ENCODE data around the gene CLK3. TPM values are rescaled to one million over a fixed set of nuclear protein-coding genes. Genes with fewer than 3 reads are reported as not detected.

Gene CLK3
- polyA plus RNA-seq, 4 donors, result 47.8 to 84.5 (median 67.0) TPM

- 68 to 71% (median 69%) methylated on average over 8 of the region's 8 CpGs for WGBS, 3 donors
These were observed 16.4 kb downstream of the CLK3 start for GRCh38 chr15:74631935-74632560.

GRCh38 chr15:74632601-74633000, 17.0 kb downstream of the CLK3 start:
- WGBS, 3 donors, result 93 to 94% (median 93%) methylated on average over 9 of the region's 9 CpGs
- no peak for FAIRE-seq
- Histone ChIP-seq H3K27me3 (ENCODE audit: control insufficient read depth in 3 of 3, insufficient read depth in 3 of 3, low read length in 3 of 3) (no peaks in the 10 kb centered on the region), H3K36me3 (ENCODE audit: control insufficient read depth in 3 of 3, insufficient read depth in 2 of 3, low read depth in 1 of 3, low read length in 3 of 3) (peaks cover 27 to 87% (median 28%) of the 10 kb centered on the region in 3 donors), H3K4me1 (ENCODE audit: control insufficient read depth in 3 of 3, insufficient read depth in 2 of 3, low read depth in 1 of 3, low read length in 2 of 3) (peaks cover 0 to 5% (median 5%) of the 10 kb centered on the region in 3 donors), H3K4me3 (ENCODE audit: low read depth in 1 of 3, low read length in 3 of 3) (no peak overlapping the region), H3K27ac (ENCODE audit: low read depth in 1 of 3, low read length in 2 of 3) (no peak overlapping the region), H3K9me3 (ENCODE audit: control insufficient read depth in 2 of 2, insufficient read depth in 1 of 2, low read depth in 1 of 2, low read length in 1 of 2) (no peaks in the 10 kb centered on the region)
- DNase-seq, result no peak

More at GRCh38 chr15:74631935-74632560, 16.4 kb downstream of the CLK3 start:
- Histone ChIP-seq H3K9me3 (ENCODE audit: control insufficient read depth in 2 of 2, insufficient read depth in 1 of 2, low read depth in 1 of 2, low read length in 1 of 2) (no peaks in the 10 kb centered on the region), H3K4me1 (ENCODE audit: control insufficient read depth in 3 of 3, insufficient read depth in 2 of 3, low read depth in 1 of 3, low read length in 2 of 3) (peaks cover 0 to 5% (median 0%) of the 10 kb centered on the region in 3 donors), H3K27ac (ENCODE audit: low read depth in 1 of 3, low read length in 2 of 3) (no peak overlapping the region), H3K27me3 (ENCODE audit: control insufficient read depth in 3 of 3, insufficient read depth in 3 of 3, low read length in 3 of 3) (no peaks in the 10 kb centered on the region), H3K36me3 (ENCODE audit: control insufficient read depth in 3 of 3, insufficient read depth in 2 of 3, low read depth in 1 of 3, low read length in 3 of 3) (peaks cover 26 to 87% (median 30%) of the 10 kb centered on the region in 3 donors), H3K4me3 (ENCODE audit: low read depth in 1 of 3, low read length in 3 of 3) (no peak overlapping the region)
- FAIRE-seq (no peak), DNase-seq (peak; percentile 55 to 71)

- Histone ChIP-seq H3K27ac (ENCODE audit: low read depth in 1 of 3, low read length in 2 of 3) (no peak overlapping the region), H3K4me3 (ENCODE audit: low read depth in 1 of 3, low read length in 3 of 3) (no peak overlapping the region), H3K36me3 (ENCODE audit: control insufficient read depth in 3 of 3, insufficient read depth in 2 of 3, low read depth in 1 of 3, low read length in 3 of 3) (peaks cover 19 to 80% (median 26%) of the 10 kb centered on the region in 3 donors), H3K4me1 (ENCODE audit: control insufficient read depth in 3 of 3, insufficient read depth in 2 of 3, low read depth in 1 of 3, low read length in 2 of 3) (peaks cover 0 to 6% (median 5%) of the 10 kb centered on the region in 3 donors), H3K27me3 (ENCODE audit: control insufficient read depth in 3 of 3, insufficient read depth in 3 of 3, low read length in 3 of 3) (no peaks in the 10 kb centered on the region), H3K9me3 (ENCODE audit: control insufficient read depth in 2 of 2, insufficient read depth in 1 of 2, low read depth in 1 of 2, low read length in 1 of 2) (no peaks in the 10 kb centered on the region)
- FAIRE-seq, result no peak
- DNase-seq, result no peak
- WGBS, 3 donors, result 70 to 78% (median 75%) methylated on average over 2 of the region's 2 CpGs
These were observed 18.1 kb downstream of the CLK3 start for GRCh38 chr15:74633781-74634180.

- H3K4me1 ChIP-seq (ENCODE audit: control insufficient read depth in 3 of 3, insufficient read depth in 2 of 3, low read depth in 1 of 3, low read length in 2 of 3), result peaks cover 0 to 8% (median 5%) of the 10 kb centered on the region in 3 donors
- H3K4me3 ChIP-seq (ENCODE audit: low read depth in 1 of 3, low read length in 3 of 3), result no peak overlapping the region
- H3K36me3 ChIP-seq (ENCODE audit: control insufficient read depth in 3 of 3, insufficient read depth in 2 of 3, low read depth in 1 of 3, low read length in 3 of 3), result peaks cover 15 to 80% (median 25%) of the 10 kb centered on the region in 3 donors
- peak; percentile 77 to 84 for DNase-seq
- no peaks in the 10 kb centered on the region for H3K9me3 ChIP-seq (ENCODE audit: control insufficient read depth in 2 of 2, insufficient read depth in 1 of 2, low read depth in 1 of 2, low read length in 1 of 2)
- H3K27me3 ChIP-seq (ENCODE audit: control insufficient read depth in 3 of 3, insufficient read depth in 3 of 3, low read length in 3 of 3), result no peaks in the 10 kb centered on the region
- no peak for FAIRE-seq
- H3K27ac ChIP-seq (ENCODE audit: low read depth in 1 of 3, low read length in 2 of 3), result no peak overlapping the region
- 15 to 21% (median 18%) methylated on average over 5 of the region's 5 CpGs for WGBS, 3 donors
These were observed 19.6 kb downstream of the CLK3 start for GRCh38 chr15:74635228-74635627.

- FAIRE-seq, result no peak
- 50 to 89% (median 54%) methylated on average over 1 of the region's 1 CpG for WGBS, 3 donors
- no peak overlapping the region for H3K27ac ChIP-seq (ENCODE audit: low read depth in 1 of 3, low read length in 2 of 3)
These were observed 21.3 kb downstream of the CLK3 start for GRCh38 chr15:74636984-74637383.

GRCh38 chr15:74641151-74641550, 25.5 kb downstream of the CLK3 start:
- WGBS, 3 donors, result 78 to 91% (median 85%) methylated on average over 1 of the region's 1 CpG
- Histone ChIP-seq H3K27ac (ENCODE audit: low read depth in 1 of 3, low read length in 2 of 3) (peak overlapping the region in 2 of 3 donors; percentile 12 to 68), H3K4me3 (ENCODE audit: low read depth in 1 of 3, low read length in 3 of 3) (no peak overlapping the region), H3K36me3 (ENCODE audit: control insufficient read depth in 3 of 3, insufficient read depth in 2 of 3, low read depth in 1 of 3, low read length in 3 of 3) (peaks cover 5 to 43% (median 12%) of the 10 kb centered on the region in 3 donors), H3K9me3 (ENCODE audit: control insufficient read depth in 2 of 2, insufficient read depth in 1 of 2, low read depth in 1 of 2, low read length in 1 of 2) (no peaks in the 10 kb centered on the region), H3K4me1 (ENCODE audit: control insufficient read depth in 3 of 3, insufficient read depth in 2 of 3, low read depth in 1 of 3, low read length in 2 of 3) (peaks cover 2 to 52% (median 9%) of the 10 kb centered on the region in 3 donors), H3K27me3 (ENCODE audit: control insufficient read depth in 3 of 3, insufficient read depth in 3 of 3, low read length in 3 of 3) (no peaks in the 10 kb centered on the region)
- DNase-seq (no peak), FAIRE-seq (no peak)

More at GRCh38 chr15:74636984-74637383, 21.3 kb downstream of the CLK3 start:
- no peaks in the 10 kb centered on the region for H3K27me3 ChIP-seq (ENCODE audit: control insufficient read depth in 3 of 3, insufficient read depth in 3 of 3, low read length in 3 of 3)
- peak in 1 of 2 donors; percentile 48 for DNase-seq
- no peaks in the 10 kb centered on the region for H3K9me3 ChIP-seq (ENCODE audit: control insufficient read depth in 2 of 2, insufficient read depth in 1 of 2, low read depth in 1 of 2, low read length in 1 of 2)
- peaks cover 15 to 72% (median 22%) of the 10 kb centered on the region in 3 donors for H3K36me3 ChIP-seq (ENCODE audit: control insufficient read depth in 3 of 3, insufficient read depth in 2 of 3, low read depth in 1 of 3, low read length in 3 of 3)
- no peak overlapping the region for H3K4me3 ChIP-seq (ENCODE audit: low read depth in 1 of 3, low read length in 3 of 3)
- peaks cover 0 to 26% (median 9%) of the 10 kb centered on the region in 3 donors for H3K4me1 ChIP-seq (ENCODE audit: control insufficient read depth in 3 of 3, insufficient read depth in 2 of 3, low read depth in 1 of 3, low read length in 2 of 3)

GRCh38 chr15:74642348-74642733, 26.7 kb downstream of the CLK3 start:
- WGBS, 3 donors, result 13 to 60% (median 39%) methylated on average over 4 of the region's 4 CpGs
- Histone ChIP-seq H3K27me3 (ENCODE audit: control insufficient read depth in 3 of 3, insufficient read depth in 3 of 3, low read length in 3 of 3) (no peaks in the 10 kb centered on the region), H3K36me3 (ENCODE audit: control insufficient read depth in 3 of 3, insufficient read depth in 2 of 3, low read depth in 1 of 3, low read length in 3 of 3) (peaks cover under 1 to 33% (median 5%) of the 10 kb centered on the region in 3 donors), H3K4me3 (ENCODE audit: low read depth in 1 of 3, low read length in 3 of 3) (no peak overlapping the region), H3K27ac (ENCODE audit: low read depth in 1 of 3, low read length in 2 of 3) (peak overlapping the region; percentile 71 to 84 (median 77)), H3K9me3 (ENCODE audit: control insufficient read depth in 2 of 2, insufficient read depth in 1 of 2, low read depth in 1 of 2, low read length in 1 of 2) (no peaks in the 10 kb centered on the region), H3K4me1 (ENCODE audit: control insufficient read depth in 3 of 3, insufficient read depth in 2 of 3, low read depth in 1 of 3, low read length in 2 of 3) (peaks cover 2 to 53% (median 6%) of the 10 kb centered on the region in 3 donors)
- DNase-seq (peak; percentile 85 to 90), FAIRE-seq (no peak)

GRCh38 chr15:74642734-74643664, 27.4 kb downstream of the CLK3 start:
- Histone ChIP-seq H3K27me3 (ENCODE audit: control insufficient read depth in 3 of 3, insufficient read depth in 3 of 3, low read length in 3 of 3) (no peaks in the 10 kb centered on the region), H3K9me3 (ENCODE audit: control insufficient read depth in 2 of 2, insufficient read depth in 1 of 2, low read depth in 1 of 2, low read length in 1 of 2) (no peaks in the 10 kb centered on the region), H3K27ac (ENCODE audit: low read depth in 1 of 3, low read length in 2 of 3) (peak overlapping the region; percentile 55 to 84 (median 77)), H3K36me3 (ENCODE audit: control insufficient read depth in 3 of 3, insufficient read depth in 2 of 3, low read depth in 1 of 3, low read length in 3 of 3) (peaks cover 0 to 32% (median 7%) of the 10 kb centered on the region in 3 donors), H3K4me3 (ENCODE audit: low read depth in 1 of 3, low read length in 3 of 3) (no peak overlapping the region), H3K4me1 (ENCODE audit: control insufficient read depth in 3 of 3, insufficient read depth in 2 of 3, low read depth in 1 of 3, low read length in 2 of 3) (peaks cover 2 to 49% (median 8%) of the 10 kb centered on the region in 3 donors)
- WGBS, 3 donors, result 14 to 51% (median 26%) methylated on average over 11 of the region's 11 CpGs
- DNase-seq (peak; percentile 26 to 81), FAIRE-seq (no peak)

Data from small intestine (tissue), 7 donors.